ENCODE measurements around the gene EFCAB6.
"Not testable (repeated sequence)": the region's sequence is repeated elsewhere in the genome, so short reads cannot be mapped to it uniquely, and the experiment has no call there.

The EFCAB6 gene

GRCh38 chr22:43666457-43666856 lies 145.6 kb downstream of the EFCAB6 start:
- Mint-ChIP-seq H3K4me1 (no peaks in the 10 kb centered on the region), H3K36me3 (ENCODE audit: low read depth) (no peaks in the 10 kb centered on the region), H3K9me3 (no peaks in the 10 kb centered on the region), H3K27ac (no peak overlapping the region), H3K27me3 (ENCODE audit: low read depth, poor library complexity) (peaks cover 22% of the 10 kb centered on the region), H3K4me3 (no peak overlapping the region)
- DNase-seq: no peak
- TF ChIP-seq, protein P1, sequence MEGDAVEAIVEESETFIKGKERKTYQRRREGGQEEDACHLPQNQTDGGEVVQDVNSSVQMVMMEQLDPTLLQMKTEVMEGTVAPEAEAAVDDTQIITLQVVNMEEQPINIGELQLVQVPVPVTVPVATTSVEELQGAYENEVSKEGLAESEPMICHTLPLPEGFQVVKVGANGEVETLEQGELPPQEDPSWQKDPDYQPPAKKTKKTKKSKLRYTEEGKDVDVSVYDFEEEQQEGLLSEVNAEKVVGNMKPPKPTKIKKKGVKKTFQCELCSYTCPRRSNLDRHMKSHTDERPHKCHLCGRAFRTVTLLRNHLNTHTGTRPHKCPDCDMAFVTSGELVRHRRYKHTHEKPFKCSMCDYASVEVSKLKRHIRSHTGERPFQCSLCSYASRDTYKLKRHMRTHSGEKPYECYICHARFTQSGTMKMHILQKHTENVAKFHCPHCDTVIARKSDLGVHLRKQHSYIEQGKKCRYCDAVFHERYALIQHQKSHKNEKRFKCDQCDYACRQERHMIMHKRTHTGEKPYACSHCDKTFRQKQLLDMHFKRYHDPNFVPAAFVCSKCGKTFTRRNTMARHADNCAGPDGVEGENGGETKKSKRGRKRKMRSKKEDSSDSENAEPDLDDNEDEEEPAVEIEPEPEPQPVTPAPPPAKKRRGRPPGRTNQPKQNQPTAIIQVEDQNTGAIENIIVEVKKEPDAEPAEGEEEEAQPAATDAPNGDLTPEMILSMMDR (IDR thresholded peaks at IDR 0.05): no peak

GRCh38 chr22:43658823-43659222 lies 153.3 kb downstream of the EFCAB6 start:
- TF ChIP-seq, protein P1 (IDR thresholded peaks at IDR 0.05): no peak
- no peak for DNase-seq
- no peak overlapping the region for H3K27ac Mint-ChIP-seq
- peaks cover 8% of the 10 kb centered on the region for H3K27me3 Mint-ChIP-seq (ENCODE audit: low read depth, poor library complexity)
- no peak overlapping the region for H3K4me3 Mint-ChIP-seq
- H3K9me3 Mint-ChIP-seq: peaks cover 5% of the 10 kb centered on the region
- H3K36me3 Mint-ChIP-seq (ENCODE audit: low read depth): no peaks in the 10 kb centered on the region
- H3K4me1 Mint-ChIP-seq: peaks cover 15% of the 10 kb centered on the region

DNA sequence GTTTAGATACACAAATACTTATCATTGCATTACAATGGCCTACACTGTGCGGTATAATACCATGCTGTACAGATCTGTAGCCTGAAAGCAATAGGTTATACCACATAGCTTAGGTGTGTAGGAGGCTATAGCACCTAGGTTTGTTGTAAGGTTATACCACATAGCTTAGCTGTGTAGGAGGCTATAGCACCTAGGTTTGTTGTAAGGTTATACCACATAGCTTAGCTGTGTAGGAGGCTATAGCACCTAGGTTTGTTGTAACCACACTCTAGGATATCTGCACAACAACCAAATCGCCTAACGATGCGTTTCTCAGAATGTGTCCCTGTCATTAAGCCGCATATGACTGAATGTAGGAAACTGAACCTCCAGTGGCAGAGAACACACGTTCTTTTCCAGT lies 155.5 kb downstream of the EFCAB6 start:
- H3K4me3 Mint-ChIP-seq; H3K27ac Mint-ChIP-seq; DNase-seq; H3K27me3 Mint-ChIP-seq (ENCODE audit: low read depth, poor library complexity): not testable (repeated sequence)
- H3K36me3 Mint-ChIP-seq (ENCODE audit: low read depth): peaks cover 17% of the 10 kb centered on the region
- peaks cover 15% of the 10 kb centered on the region for H3K4me1 Mint-ChIP-seq
- peaks cover 28% of the 10 kb centered on the region for H3K9me3 Mint-ChIP-seq

- peaks cover 6% of the 10 kb centered on the region for H3K27me3 Mint-ChIP-seq (ENCODE audit: low read depth, poor library complexity)
- no peak overlapping the region for H3K27ac Mint-ChIP-seq
- H3K36me3 Mint-ChIP-seq (ENCODE audit: low read depth): peaks cover 25% of the 10 kb centered on the region
- no peak overlapping the region for H3K4me3 Mint-ChIP-seq
- H3K4me1 Mint-ChIP-seq: peaks cover 19% of the 10 kb centered on the region
- DNase-seq: no peak
- TF ChIP-seq, protein P1 (IDR thresholded peaks at IDR 0.05): no peak
- H3K9me3 Mint-ChIP-seq: peaks cover 47% of the 10 kb centered on the region
Observed at GRCh38 chr22:43654271-43654670, 157.8 kb downstream of the EFCAB6 start.

GRCh38 chr22:43652845-43653244 lies 159.3 kb downstream of the EFCAB6 start:
- Mint-ChIP-seq H3K9me3 (peaks cover 51% of the 10 kb centered on the region), H3K4me1 (peaks cover 8% of the 10 kb centered on the region), H3K4me3 (no peak overlapping the region), H3K27me3 (ENCODE audit: low read depth, poor library complexity) (peaks cover 6% of the 10 kb centered on the region), H3K27ac (no peak overlapping the region), H3K36me3 (ENCODE audit: low read depth) (peaks cover 25% of the 10 kb centered on the region)
- DNase-seq: no peak
- TF ChIP-seq, protein P1 (IDR thresholded peaks at IDR 0.05): no peak

DNA sequence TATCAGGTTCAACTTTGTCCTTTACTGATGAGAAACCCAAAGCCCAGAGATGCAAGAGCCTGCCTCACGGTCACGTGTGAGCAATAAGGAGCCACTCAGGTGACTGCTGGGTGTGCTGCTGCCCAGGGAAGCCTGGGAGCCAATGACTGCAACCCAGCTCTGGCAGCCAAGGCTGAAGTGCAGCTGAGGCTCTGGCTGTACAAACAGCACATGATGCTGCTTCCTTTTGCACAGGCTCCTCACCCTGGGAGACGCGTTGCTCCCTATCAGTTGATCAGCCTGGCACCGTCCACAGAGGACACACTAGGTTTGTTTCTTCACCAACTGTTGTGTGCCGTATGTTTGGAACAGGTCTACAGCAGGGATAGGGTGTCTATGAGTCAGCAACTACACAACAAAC lies 168.7 kb downstream of the EFCAB6 start:
- H3K4me3 Mint-ChIP-seq: no peak overlapping the region
- TF ChIP-seq, protein P1 (IDR thresholded peaks at IDR 0.05): no peak
- peaks cover 8% of the 10 kb centered on the region for H3K36me3 Mint-ChIP-seq (ENCODE audit: low read depth)
- no peak overlapping the region for H3K27ac Mint-ChIP-seq
- H3K9me3 Mint-ChIP-seq: peaks cover 25% of the 10 kb centered on the region
- H3K4me1 Mint-ChIP-seq: peaks cover 10% of the 10 kb centered on the region
- no peak for DNase-seq
- peaks cover 6% of the 10 kb centered on the region for H3K27me3 Mint-ChIP-seq (ENCODE audit: low read depth, poor library complexity)

Measured in nephron progenitor cell (in vitro differentiated cells).